ENCODE data around the gene SLC28A2.

SLC28A2 gene

GRCh38 chr15:45320581-45321205 lies 68.7 kb downstream of the SLC28A2 start:
- no peak for DNase-seq (ENCODE audit: low read depth in 3 of 3)

- no peak for DNase-seq (ENCODE audit: low read depth in 3 of 3)
Measured at GRCh38 chr15:45326280-45326679, 74.2 kb downstream of the SLC28A2 start.

- DNase-seq (ENCODE audit: low read depth in 3 of 3), result no peak
Measured at GRCh38 chr15:45326741-45327140, 74.7 kb downstream of the SLC28A2 start.
